Measurements from ENCODE around the gene BTBD9.

BTBD9 gene

DNA sequence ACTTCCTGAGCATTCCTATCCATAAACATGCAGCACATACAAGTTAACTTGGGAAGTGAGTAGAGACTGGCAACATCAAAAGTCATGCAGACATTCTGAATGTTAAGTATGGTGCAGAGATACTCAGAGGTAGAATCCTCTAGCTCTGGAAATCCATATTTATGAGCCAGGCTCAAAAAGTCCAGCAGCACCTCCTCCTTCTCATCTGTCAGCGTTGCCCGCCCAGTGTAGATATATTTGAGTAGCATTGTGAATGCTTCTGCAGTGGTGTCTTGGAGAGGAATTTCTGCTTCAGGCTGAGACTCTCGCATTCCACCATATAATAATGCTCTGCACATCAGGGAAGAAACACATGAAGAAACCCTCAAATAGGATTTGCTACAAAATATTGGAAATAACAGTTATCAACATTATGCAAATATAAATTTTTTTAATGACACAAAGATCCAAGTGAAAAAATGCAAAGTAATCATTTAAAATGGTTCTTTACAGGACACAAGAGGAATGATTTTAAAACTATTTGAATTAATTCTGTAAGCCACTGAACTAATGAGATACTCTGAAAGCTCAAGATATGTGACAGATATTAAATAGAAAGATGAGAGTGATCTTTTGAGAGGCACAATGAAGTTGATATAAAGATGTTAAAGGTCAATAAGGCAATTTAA, 45.6 kb downstream of the BTBD9 start:
- no peak for DNase-seq

DNA sequence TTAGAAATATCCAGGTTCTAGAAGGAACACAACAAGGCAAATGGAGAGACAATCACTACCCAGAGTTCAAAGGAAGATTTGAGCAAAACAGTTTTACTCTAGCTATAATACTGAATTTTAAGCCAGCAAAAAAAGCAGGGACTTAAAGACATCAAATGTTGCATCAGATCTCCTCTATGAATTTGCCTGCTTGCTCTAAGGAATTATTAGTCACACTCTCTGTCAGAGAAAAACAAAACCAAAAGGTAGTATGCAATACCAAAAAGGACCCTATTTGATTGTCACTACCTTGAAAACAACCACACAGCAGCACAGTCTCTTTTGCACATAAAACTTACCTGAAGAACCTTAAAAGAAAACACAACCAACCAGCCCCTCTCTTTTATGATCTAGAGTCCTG, 46.3 kb downstream of the BTBD9 start:
- DNase-seq = no peak

DNA sequence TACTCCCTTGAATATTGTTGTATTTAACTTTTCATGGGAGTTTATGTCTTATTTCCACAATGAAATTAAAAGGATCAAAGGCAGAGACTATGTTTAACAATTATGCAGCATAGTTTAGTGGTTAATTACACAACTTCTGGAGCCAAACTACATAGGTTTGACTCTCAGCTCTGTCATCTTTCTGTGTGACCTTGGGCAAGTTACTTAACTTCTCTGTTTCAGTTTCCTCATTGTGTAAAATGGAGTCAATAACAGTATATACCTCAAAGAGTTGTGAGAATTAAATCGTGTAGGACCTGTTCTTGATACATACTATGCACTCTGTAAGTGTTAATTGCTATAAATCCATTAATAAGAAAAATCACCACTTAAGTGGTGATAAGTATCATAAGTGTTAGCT, 48.3 kb downstream of the BTBD9 start:
- no peak for DNase-seq

- no peak for DNase-seq
Observed at GRCh38 chr6:38589367-38589720, 50.4 kb downstream of the BTBD9 start.

GRCh38 chr6:38588631-38589366, 50.9 kb downstream of the BTBD9 start:
- no peak for DNase-seq

GRCh38 chr6:38587766-38588362, 51.9 kb downstream of the BTBD9 start:
- no peak for DNase-seq

DNA sequence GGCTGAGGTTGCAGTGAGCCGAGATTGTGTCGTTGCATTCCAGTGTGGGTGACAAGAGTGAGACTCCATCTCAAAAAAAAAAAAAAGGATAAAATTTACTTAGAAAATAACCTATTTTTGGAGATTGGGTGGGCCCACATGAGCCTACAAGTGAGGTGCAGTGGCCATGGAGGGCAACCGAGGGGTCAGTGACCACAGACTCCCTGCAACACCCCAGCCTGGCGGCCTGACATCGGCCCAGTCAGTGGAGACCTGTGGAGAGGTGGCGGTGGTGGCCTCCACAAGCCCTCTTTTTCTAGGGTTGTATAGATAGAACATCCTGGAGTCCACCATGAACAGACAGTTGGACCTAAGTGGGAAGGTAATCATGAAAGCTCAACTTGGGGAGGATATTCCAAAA, 52.7 kb downstream of the BTBD9 start:
- DNase-seq = no peak

GRCh38 chr6:38584731-38585130, 55.0 kb downstream of the BTBD9 start:
- no peak for DNase-seq

DNA sequence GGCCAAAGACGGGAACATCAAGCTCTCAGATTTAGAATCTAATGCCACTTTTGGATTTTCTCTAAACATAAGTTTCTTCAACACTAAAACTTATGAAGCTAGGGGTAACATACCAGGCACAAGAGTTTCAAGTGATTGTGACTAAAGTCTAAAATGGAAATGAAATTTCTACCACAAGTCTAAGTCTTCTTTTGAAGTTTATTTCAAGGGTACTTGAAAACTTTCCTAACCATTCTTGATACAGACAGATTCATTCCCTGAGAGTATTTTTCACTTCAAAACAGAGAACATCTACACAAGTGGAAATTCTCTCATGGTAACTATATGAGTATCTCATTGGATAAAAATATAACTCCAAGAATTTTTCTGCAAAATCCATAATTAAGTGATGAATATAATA, 56.2 kb downstream of the BTBD9 start:
- DNase-seq = no peak

GRCh38 chr6:38580030-38580429, 59.7 kb downstream of the BTBD9 start:
- DNase-seq = no peak

DNA sequence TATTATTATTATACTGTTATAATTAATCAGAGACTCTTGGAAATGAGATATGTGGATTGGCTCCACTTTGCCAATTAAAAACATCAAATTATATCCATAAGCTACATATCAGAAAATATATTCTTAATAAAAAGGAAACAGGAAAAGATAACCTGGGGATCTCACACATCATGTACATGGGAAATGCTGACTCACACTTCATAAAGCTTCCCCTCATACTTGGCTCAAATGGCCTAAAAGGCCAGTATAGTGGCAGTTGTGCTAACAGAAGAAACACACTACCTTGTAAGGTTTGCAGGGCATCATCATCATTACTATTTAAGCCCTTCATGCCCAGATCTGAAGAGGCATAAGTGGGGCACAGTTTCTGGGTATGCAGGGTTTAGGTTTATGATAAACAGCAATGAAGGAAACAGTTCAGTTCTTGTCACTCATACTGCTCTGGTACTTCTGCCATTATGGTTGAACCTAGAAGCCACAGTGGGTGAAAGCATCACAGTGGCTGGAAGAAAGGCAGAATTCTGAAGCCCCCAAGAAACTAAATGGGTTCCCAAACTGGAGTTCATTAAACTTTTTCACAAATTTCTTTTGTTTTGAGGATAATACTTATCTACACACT, 60.6 kb downstream of the BTBD9 start:
- no peak for DNase-seq

- DNase-seq = no peak
Observed at GRCh38 chr6:38578075-38578474, 61.7 kb downstream of the BTBD9 start.

DNA sequence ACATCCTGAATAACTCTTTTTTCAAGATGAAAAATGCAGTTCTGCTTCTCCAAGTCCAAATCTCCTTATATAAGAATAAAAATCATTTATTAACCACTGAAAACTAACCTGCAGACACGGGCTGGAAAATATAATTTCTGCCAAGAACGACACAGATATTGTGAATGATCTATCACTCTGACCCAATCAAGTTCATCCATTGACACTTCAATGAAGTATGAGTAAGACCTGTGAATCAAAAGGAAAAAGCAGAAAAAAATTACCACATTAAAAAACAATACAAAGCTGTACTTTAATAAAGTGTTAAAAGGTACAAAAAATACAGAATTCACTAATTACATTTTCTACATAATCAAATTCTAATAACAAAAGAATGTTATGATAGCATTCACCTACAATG, 62.2 kb downstream of the BTBD9 start:
- DNase-seq = no peak

DNA sequence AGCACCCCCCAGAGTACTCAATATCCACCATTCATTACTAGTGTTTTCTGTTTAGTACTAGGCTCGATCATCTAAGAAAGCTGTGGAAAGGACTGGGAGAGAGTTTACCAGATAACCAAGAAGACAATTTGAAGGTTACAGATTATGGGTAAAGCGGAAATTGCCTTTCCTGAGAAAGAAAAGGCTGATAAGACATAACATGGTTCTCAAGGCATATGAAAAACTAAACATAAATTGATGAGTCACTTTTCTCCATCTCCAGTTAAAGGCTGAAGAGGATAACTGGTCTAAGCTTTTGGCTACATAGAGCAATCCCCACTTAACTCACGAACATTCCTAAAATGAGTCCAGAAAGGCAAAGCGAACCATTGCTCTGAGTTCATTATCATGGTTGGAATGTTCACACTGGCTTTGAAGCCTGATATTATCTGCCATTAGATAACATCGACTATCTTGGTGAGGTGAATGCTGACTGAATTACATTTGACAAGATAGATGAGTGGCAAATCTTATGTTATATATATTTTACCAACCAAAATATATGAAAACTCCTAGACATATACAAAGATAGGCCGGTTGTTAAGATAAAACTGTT, 65.8 kb downstream of the BTBD9 start:
- DNase-seq = no peak

DNA sequence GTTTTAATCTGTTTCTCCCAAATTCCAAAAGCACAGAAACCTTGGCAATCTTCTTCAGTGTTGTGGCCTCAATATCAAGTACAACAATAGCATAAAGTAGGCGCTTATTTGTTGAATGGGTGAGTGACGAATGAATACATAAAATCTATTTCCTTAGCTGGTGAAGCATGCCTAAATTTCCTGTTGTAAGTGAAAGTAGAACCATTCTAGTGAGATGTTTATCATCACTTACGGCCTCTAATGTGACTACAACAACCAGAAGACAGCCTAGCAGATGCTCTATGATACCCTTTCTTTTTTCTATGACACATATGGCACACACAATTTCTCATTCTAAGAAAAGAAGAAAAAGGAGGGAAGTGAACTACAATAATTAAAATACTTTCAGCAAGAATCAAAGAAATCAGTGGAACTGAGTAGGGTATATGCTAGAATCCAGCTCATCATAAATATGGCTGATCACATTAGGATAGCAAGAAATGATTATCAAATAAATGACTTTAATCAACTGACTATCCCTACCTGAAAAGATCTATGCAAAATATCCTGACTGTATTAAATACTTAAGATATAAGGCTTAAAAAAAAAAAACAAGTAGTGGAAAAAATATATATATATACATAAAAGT, 67.4 kb downstream of the BTBD9 start:
- peak; percentile 62 for DNase-seq

DNA sequence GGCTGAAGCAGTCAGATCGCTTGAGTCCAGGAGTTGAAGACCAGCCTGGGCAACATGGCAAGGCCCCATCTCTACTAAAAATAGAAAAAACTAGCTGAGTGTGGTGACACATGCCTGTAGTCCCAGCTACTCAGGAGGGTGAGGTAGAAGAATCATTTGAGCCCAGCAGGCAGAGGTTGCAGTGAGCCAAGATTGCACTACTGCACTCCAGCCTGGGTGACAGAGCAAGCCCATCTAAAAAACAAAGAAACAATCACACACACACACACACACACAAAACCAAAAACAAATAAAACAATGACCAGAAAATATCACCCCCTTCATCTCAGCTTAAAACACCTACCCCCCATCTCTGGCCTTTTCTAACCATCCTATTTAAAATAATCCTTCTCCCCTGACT, 68.0 kb downstream of the BTBD9 start:
- no peak for DNase-seq

DNA sequence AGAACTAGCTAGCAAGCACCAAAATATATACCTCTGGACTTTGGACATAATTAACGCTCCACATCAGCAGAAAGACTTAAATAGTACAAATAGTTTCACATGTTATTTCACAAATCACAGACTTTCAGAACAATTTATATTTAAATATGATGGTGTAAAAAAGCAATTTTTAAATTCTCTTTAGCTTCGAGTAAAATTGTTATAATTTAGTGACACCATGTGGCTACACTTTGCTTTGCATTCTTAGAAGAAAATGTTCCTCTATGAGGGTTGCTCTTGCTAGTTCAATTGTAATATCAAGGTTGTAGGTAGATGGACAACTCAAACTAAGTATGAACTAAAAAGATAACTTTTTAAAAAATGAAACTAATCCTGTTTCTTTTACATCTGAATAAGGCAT, 69.0 kb downstream of the BTBD9 start:
- no peak for DNase-seq

- DNase-seq = no peak
Observed at GRCh38 chr6:38567436-38567835, 72.3 kb downstream of the BTBD9 start.

GRCh38 chr6:38566295-38567030, 73.3 kb downstream of the BTBD9 start:
- no peak for DNase-seq

- no peak for DNase-seq
Observed at GRCh38 chr6:38564301-38564700, 75.4 kb downstream of the BTBD9 start.

DNA sequence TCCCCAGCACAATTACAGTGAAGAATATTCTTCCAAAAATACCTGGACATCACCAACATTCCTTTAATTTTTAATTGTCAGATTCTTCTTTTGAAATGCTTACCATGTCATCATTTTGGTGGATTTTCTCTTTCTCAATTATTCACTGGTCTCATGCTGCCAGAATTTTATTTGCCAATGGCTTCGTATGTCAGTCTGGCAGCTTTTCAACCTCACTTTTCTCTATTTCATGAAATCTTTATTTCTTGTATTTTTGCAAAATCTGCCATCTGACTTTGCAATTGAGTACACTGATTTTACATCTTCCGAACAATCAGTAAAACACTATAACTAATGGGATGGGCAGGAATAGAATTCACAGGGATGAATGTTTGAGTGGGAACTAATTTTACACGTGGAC, 84.1 kb downstream of the BTBD9 start:
- DNase-seq = no peak

DNA sequence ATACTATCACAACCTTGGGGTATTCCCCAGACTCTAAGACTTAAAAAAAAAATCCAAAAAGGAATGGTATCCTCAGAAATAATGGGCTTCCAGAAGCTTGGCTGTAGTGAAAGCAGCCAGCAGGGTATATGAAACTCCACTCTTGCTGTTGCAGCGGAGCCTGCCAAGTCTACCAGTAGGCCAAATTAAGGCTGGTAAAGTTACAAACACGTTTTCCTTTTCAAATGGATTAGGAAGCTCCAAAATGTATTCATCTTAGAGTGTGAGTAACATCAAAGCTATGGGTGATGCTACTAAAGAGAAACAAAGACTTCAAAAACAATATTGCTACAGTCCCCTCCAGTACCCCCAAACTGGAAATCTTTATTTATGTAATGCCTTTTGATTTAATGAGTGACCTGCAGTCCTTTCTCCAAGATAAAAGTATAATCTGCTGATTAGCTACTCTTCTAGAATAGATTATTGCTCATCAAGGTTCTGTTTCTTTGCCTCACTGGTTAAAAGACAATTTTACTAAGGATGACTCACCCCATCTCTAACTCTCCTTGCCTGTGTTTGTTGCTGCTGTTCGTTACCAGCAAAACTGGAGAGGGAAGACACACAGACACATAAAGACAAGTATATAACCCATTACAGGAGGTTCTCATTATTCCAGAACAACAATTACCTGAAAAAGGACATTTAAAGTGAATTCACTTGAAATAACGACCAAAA, 84.9 kb downstream of the BTBD9 start:
- no peak for DNase-seq

Data from central memory CD4-positive, alpha-beta T cell (primary cell).